Thyroid gland (tissue), 4 donors: ENCODE data around the gene TRIM24. TPM values are rescaled to one million over a fixed set of nuclear protein-coding genes. Genes with fewer than 3 reads are reported as not detected.
A peak's percentile ranks its signal among the peaks of the same experiment; 100 is the strongest.

Source experiments
- DNase-seq, 2 donors: peaks; one replicate each; pipeline ENCODE4 v3.0.0-alpha.2; 2019
- H3K27ac ChIP-seq, 3 donors: fragments of 200-600 bp; sonication (generic); 1 replicate in 2 of 3; 2 replicates in 1 of 3; pipeline ENCODE4 v1.5.1; 2016 to 2019; ENCODE audit warnings: mild to moderate bottlenecking in 1 of 3, moderate library complexity in 1 of 3
- H3K27me3 ChIP-seq: fragments of 200-600 bp; sonication (generic); one replicate; pipeline ENCODE4 v1.5.1; 2019
- H3K36me3 ChIP-seq, 2 donors: fragments of 200-600 bp; sonication (generic); one replicate each; pipeline ENCODE4 v1.5.1; 2016 to 2019
- H3K4me1 ChIP-seq, 2 donors: fragments of 200-600 bp; sonication (generic); one replicate each; pipeline ENCODE4 v1.5.1; 2017 to 2019
- H3K4me3 ChIP-seq, 3 donors: fragments of 200-600 bp; sonication (generic); replicated peaks in 1 of 3; 1 replicate in 2 of 3; 2 replicates in 1 of 3; pipeline ENCODE4 v1.5.1; 2016; ENCODE audit warnings: mild to moderate bottlenecking in 1 of 3
- H3K9me3 ChIP-seq: fragments of 200-600 bp; sonication (generic); one replicate; pipeline ENCODE4 v1.5.1; 2017
- POLR2A ChIP-seq, 2 donors: fragments of 450-650 bp; IDR thresholded peaks; one replicate each; pipeline ENCODE4 v1.6.1; 2017; ENCODE audit warnings: antibody characterized with exemption in 2 of 2, mild to moderate bottlenecking in 2 of 2, moderate library complexity in 1 of 2
- WGBS, 2 donors: methylation state at CpG; one replicate each; pipeline ENCODE4 v1.1.5; 2017; 5-methylcytosine and 5-hydroxymethylcytosine counted together
- intact Hi-C: fragments of 100-400 bp; cut with DNase I; formaldehyde crosslinking; loops from one replicate; pipeline ENCODE4 v1.15.1; 2023
- total RNA-seq, 4 donors: library from RNA; depleted of rRNA; stranded (reverse); fragments of >200 nt; gene quantifications; one replicate each; pipeline ENCODE4 v1.2.3, GENCODE V29; 2016
- TF ChIP-seq, protein P1 (sequence below), 6 experiments: fragments of 200-600 bp in 3 of 6; fragments of 450-650 bp in 3 of 6; sonication (generic) in 3 of 6; IDR thresholded peaks; one replicate each; pipeline ENCODE4 v1.5.1; 2016 to 2019; ENCODE audit warnings: antibody characterized with exemption in 6 of 6, mild to moderate bottlenecking in 2 of 6, inconsistent platforms in 1 of 6, moderate library complexity in 1 of 6

TRIM24 gene
- total RNA-seq, 4 donors from 2014 or later: 21.8 to 27.0 (median 24.7) TPM

DNA sequence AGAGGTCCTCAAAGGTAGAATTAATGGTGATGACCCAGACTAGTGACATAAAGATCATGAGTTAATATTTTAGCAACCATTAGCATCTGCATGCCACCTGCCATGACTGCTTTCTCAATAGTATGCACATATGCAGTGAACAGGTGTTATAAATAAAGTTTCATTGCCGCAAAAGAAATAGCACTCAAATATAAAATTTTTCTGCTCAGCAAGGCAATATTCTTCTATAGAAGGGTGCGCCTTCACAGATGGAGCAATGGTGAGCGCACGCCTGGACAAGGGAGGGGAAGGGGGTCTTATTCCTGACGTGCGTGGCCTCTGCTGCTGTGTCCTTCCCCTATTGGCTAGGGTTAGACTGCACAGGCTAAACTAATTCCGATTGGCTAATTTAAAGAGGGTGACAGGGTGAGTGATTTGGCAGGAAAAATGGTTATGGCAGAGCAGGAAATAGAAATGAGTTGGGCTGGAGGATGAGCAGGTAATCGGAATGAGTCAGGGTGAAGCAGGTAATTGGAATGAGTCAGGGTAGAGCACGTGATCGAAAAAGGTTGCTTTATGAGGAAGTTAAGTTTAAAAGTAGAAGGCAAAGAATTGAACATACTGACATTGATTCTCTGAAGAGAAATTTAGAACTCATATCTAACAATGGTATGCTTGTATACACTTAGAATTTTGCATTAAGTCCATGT, 24.7 kb upstream of the TRIM24 start:
- Histone ChIP-seq H3K9me3 (no peaks in the 10 kb centered on the region), H3K36me3 (no peaks in the 10 kb centered on the region), H3K4me3 (no peak overlapping the region), H3K27me3 (no peaks in the 10 kb centered on the region), H3K27ac (no peak overlapping the region), H3K4me1 (no peaks in the 10 kb centered on the region)
- DNase-seq: no peak
- intact Hi-C loops: no loop called here
- TF ChIP-seq, protein P1, sequence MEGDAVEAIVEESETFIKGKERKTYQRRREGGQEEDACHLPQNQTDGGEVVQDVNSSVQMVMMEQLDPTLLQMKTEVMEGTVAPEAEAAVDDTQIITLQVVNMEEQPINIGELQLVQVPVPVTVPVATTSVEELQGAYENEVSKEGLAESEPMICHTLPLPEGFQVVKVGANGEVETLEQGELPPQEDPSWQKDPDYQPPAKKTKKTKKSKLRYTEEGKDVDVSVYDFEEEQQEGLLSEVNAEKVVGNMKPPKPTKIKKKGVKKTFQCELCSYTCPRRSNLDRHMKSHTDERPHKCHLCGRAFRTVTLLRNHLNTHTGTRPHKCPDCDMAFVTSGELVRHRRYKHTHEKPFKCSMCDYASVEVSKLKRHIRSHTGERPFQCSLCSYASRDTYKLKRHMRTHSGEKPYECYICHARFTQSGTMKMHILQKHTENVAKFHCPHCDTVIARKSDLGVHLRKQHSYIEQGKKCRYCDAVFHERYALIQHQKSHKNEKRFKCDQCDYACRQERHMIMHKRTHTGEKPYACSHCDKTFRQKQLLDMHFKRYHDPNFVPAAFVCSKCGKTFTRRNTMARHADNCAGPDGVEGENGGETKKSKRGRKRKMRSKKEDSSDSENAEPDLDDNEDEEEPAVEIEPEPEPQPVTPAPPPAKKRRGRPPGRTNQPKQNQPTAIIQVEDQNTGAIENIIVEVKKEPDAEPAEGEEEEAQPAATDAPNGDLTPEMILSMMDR (IDR thresholded peaks at IDR 0.05): no peak
- no peak for TF ChIP-seq POLR2A (IDR thresholded peaks at IDR 0.05)
- WGBS, 2 donors: 91 to 96% methylated on average over 10 of the region's 10 CpGs

DNA sequence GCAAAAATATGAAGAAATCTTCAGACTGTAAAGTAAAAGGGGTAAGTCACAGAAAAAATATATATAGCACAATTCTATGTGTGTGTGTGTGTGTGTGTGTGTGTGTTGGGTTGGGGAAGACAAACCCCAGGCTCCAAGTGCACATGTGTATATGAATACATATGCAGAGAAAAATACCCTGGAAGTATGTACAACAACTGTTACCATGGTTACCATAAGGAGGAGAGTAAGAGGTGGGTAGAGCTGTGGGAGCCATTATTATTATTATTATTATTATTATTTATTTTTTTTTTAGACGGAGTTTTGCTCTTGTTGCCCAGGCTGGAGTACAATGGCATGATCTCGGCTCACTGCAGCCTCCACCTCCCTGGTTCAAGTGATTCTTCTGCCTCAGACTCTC, 23.7 kb upstream of the TRIM24 start:
- no peak for TF ChIP-seq POLR2A (IDR thresholded peaks at IDR 0.05)
- TF ChIP-seq, protein P1 (IDR thresholded peaks at IDR 0.05): no peak
- Histone ChIP-seq H3K27me3 (no peaks in the 10 kb centered on the region), H3K4me3 (no peak overlapping the region), H3K9me3 (no peaks in the 10 kb centered on the region), H3K4me1 (no peaks in the 10 kb centered on the region), H3K27ac (no peak overlapping the region), H3K36me3 (no peaks in the 10 kb centered on the region)
- 85 to 89% methylated on average over 2 of the region's 2 CpGs for WGBS, 2 donors
- no peak for DNase-seq
- intact Hi-C loops: no loop called here

DNA sequence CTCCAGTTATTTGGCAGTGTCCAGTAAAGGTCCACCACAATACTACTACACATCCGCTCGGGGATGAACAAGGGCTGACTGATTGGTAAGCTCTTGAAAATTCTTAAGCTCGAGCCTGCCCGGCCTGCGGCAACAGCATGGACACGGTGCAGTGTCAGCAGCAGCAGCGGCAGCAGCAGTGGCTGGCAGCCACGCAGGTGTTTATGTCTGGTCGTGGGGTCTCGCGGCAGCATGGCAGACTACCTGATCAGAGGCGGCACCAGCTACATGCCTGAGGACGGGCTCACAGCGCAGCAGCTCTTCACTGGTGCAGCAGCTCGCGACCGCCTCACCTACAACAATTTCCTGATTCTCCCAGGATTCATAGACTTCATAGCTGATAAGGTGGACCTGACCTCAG, 19.6 kb upstream of the TRIM24 start:
- Histone ChIP-seq H3K27ac (no peak overlapping the region), H3K9me3 (no peaks in the 10 kb centered on the region), H3K4me3 (no peak overlapping the region), H3K36me3 (no peaks in the 10 kb centered on the region), H3K27me3 (no peaks in the 10 kb centered on the region), H3K4me1 (no peaks in the 10 kb centered on the region)
- TF ChIP-seq, protein P1 (IDR thresholded peaks at IDR 0.05): no peak
- TF ChIP-seq POLR2A (IDR thresholded peaks at IDR 0.05): no peak
- intact Hi-C loops: no loop called here
- WGBS, 2 donors: 81 to 91% methylated on average over 2 to 17 of the region's 17 CpGs
- DNase-seq: no peak

DNA sequence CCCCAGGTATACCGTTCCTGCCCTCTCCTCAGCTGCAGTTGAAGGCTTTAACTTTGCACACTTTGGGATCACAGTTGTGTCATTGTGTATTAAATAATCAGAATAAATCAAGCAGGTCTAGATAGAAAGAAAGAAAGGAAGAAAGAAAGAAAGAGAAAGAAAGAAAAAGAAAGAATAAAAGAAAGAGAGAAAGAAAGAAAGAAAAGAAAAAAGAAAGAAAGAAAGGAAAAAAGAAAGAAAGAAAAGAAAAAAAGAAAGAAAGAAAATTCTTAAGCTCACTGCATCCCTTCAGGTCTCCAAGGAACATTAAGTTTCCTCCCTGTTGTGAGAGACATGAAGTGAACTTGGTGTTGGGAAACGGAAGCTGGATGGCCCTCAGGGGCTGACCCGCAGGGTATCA, 17.2 kb upstream of the TRIM24 start:
- no peak for TF ChIP-seq POLR2A (IDR thresholded peaks at IDR 0.05)
- TF ChIP-seq, protein P1 (IDR thresholded peaks at IDR 0.05): no peak
- Histone ChIP-seq H3K4me3 (no peak overlapping the region), H3K9me3 (no peaks in the 10 kb centered on the region), H3K27ac (no peak overlapping the region), H3K27me3 (no peaks in the 10 kb centered on the region), H3K36me3 (no peaks in the 10 kb centered on the region), H3K4me1 (no peaks in the 10 kb centered on the region)
- DNase-seq: no peak
- intact Hi-C loops: no loop called here
- WGBS, 2 donors: 87 to 94% methylated on average over 3 of the region's 3 CpGs

DNA sequence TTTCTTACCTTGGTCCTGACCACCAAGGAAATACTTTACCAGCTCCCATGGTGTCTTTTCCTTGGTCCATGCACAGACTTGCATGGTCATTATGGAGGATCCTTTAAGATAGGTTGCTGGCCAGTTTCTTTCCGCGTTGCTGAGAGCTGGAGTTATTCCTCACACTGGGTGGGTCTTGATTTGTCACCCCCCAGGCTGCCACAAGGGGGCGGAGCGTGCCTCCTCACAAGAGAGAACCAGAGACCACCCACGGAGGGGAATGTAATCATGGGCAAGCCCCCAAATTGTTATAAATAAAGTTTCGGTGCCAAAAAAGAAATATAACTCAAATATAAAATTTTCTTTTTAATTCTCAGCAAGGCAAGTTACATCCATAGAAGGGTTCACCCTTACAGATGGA, 10.5 kb upstream of the TRIM24 start:
- Histone ChIP-seq H3K4me3 (no peak overlapping the region), H3K9me3 (no peaks in the 10 kb centered on the region), H3K4me1 (no peaks in the 10 kb centered on the region), H3K27ac (no peak overlapping the region), H3K36me3 (no peaks in the 10 kb centered on the region), H3K27me3 (no peaks in the 10 kb centered on the region)
- WGBS, 2 donors: 90% methylated on average over 6 of the region's 6 CpGs
- TF ChIP-seq, protein P1 (IDR thresholded peaks at IDR 0.05): peak in 1 of 6 experiments; percentile 17
- TF ChIP-seq POLR2A (IDR thresholded peaks at IDR 0.05): no peak
- intact Hi-C loops: no loop called here
- DNase-seq: no peak
